ENCODE data around the gene AP1S1. TPM values are rescaled to one million over a fixed set of nuclear protein-coding genes. Genes with fewer than 3 reads are reported as not detected.

AP1S1 gene
- polyA plus RNA-seq, 1 donor = 56.4 TPM

DNA sequence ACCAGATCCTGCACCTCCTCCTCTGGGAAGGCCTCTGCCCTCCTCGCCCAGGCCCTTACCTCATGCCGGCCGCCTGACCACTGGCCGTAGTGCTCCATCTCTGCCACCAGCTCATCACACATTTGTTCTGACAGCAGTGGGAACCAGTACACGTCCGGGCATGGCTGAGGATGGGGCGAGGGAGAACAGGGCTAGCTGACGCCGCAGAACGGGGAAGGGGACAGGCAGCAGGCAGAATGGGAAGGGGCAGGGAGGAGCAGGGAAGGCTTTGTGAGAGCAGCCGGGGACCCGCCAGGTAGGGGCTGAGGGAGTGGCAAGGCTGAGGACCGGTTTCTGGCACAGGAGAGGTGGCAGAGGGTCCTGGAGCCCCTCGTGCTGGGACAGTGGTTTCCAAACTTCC is 54.5 kb downstream of the AP1S1 start:
- no peaks in the 10 kb centered on the region for H3K9me3 ChIP-seq (ENCODE audit: control insufficient read depth, low read depth, low read length)
- peaks cover 62% of the 10 kb centered on the region for H3K36me3 ChIP-seq (ENCODE audit: control insufficient read depth, insufficient read depth, low read length)
- H3K4me3 ChIP-seq (ENCODE audit: low read length) = no peak overlapping the region
- no CpG with 5 or more reads among the region's 14 CpGs for WGBS (ENCODE audit: insufficient coverage, low lambda C conversion rate)
- no peak overlapping the region for H3K27ac ChIP-seq (ENCODE audit: low read length)
- H3K4me1 ChIP-seq (ENCODE audit: control insufficient read depth, insufficient read depth, low read length) = no peaks in the 10 kb centered on the region
- DNase-seq = no peak
- H3K27me3 ChIP-seq (ENCODE audit: control insufficient read depth, insufficient read depth, low read length) = no peaks in the 10 kb centered on the region

DNA sequence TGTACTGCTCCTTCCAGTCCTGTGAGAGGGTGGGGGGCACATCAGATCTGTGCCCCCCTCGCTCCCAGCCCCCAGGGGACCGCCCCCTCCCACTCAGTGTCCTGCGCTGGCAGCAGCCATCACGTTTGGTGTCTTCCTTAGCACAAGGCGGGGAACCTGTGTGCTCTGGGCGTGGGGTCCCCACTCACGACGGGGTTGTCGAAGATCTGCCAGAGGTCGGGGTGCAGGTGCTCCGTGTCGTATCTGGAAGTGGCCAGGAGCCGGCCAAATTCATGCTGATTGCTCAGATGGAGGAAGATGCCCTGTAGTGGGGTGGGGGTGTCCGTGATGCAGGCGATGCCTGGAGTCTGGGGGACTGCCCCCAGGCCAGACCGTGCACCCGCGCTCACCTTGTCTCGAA is 55.9 kb downstream of the AP1S1 start:
- WGBS (ENCODE audit: insufficient coverage, low lambda C conversion rate) = no CpG with 5 or more reads among the region's 19 CpGs
- H3K36me3 ChIP-seq (ENCODE audit: control insufficient read depth, insufficient read depth, low read length) = peaks cover 65% of the 10 kb centered on the region
- no peak for DNase-seq

More for the DNA sequence above, 55.9 kb downstream of the AP1S1 start:
- Histone ChIP-seq H3K27ac (ENCODE audit: low read length) (no peak overlapping the region), H3K4me1 (ENCODE audit: control insufficient read depth, insufficient read depth, low read length) (no peaks in the 10 kb centered on the region), H3K9me3 (ENCODE audit: control insufficient read depth, low read depth, low read length) (no peaks in the 10 kb centered on the region), H3K4me3 (ENCODE audit: low read length) (no peak overlapping the region), H3K27me3 (ENCODE audit: control insufficient read depth, insufficient read depth, low read length) (no peaks in the 10 kb centered on the region)

Other genes with a start within 250 kb of the AP1S1 start
- gene MUC3A, start 204.9 kb upstream of the AP1S1 start, polyA plus RNA-seq = 127 TPM
- gene MUC12, start 184.9 kb upstream of the AP1S1 start, polyA plus RNA-seq = 3.3 TPM
- gene MUC17, start 134.4 kb upstream of the AP1S1 start, polyA plus RNA-seq = 139 TPM
- 25.6 TPM for gene TRIM56, start 69.0 kb upstream of the AP1S1 start, polyA plus RNA-seq
- 1.7 TPM for gene SERPINE1, start 27.4 kb upstream of the AP1S1 start, polyA plus RNA-seq
- gene VGF, start 11.1 kb downstream of the AP1S1 start, polyA plus RNA-seq = 0.51 TPM
- gene NAT16, start 25.8 kb downstream of the AP1S1 start, polyA plus RNA-seq = 0.21 TPM
- 72.1 TPM for gene MOGAT3, start 46.6 kb downstream of the AP1S1 start, polyA plus RNA-seq
- gene PLOD3, start 63.1 kb downstream of the AP1S1 start, polyA plus RNA-seq = 52.4 TPM
- gene ZNHIT1, start 63.7 kb downstream of the AP1S1 start, polyA plus RNA-seq = 60.9 TPM
- gene CLDN15, start 83.3 kb downstream of the AP1S1 start, polyA plus RNA-seq = 115 TPM
- gene FIS1, start 90.6 kb downstream of the AP1S1 start, polyA plus RNA-seq = 142 TPM
- gene IFT22, start 167.3 kb downstream of the AP1S1 start, polyA plus RNA-seq = 21.6 TPM
- gene COL26A1, start 208.4 kb downstream of the AP1S1 start, polyA plus RNA-seq = 1.0 TPM

Measured in large intestine (tissue), 3 donors.